Kidney (tissue), 14 donors: ENCODE results near the gene FAAP100. TPM values are rescaled to one million over a fixed set of nuclear protein-coding genes. Genes with fewer than 3 reads are reported as not detected.

ENCODE experiments used
- DNase-seq, 5 donors: peaks; one replicate each; pipeline ENCODE4 v3.0.0-alpha.2; 2013 to 2020
- FAIRE-seq: peaks from 2 replicates; lab custom pipeline; 2012; peaks lifted over from hg19 to GRCh38; lab: Jason Lieb, UNC
- H3K27ac ChIP-seq, 2 donors: one replicate each; pipeline ENCODE4 v1.7.0; 2013; ENCODE audit warnings: low read depth in 2 of 2, low read length in 2 of 2, inconsistent platforms in 1 of 2
- H3K27me3 ChIP-seq: one replicate; pipeline ENCODE4 v1.7.1; 2013; ENCODE audit warnings: low read length, inconsistent platforms; ENCODE audit not compliant: control insufficient read depth, insufficient read depth
- H3K36me3 ChIP-seq, 3 donors: one replicate each; pipeline versions ENCODE4 v1.7.0 to v1.7.1; 2013; ENCODE audit warnings: low read length in 3 of 3, control low read depth in 1 of 3, inconsistent platforms in 1 of 3; ENCODE audit not compliant: insufficient read depth in 3 of 3, control insufficient read depth in 2 of 3
- H3K4me1 ChIP-seq, 3 donors: one replicate each; pipeline versions ENCODE4 v1.7.0 to v1.7.1; 2013; ENCODE audit warnings: low read length in 3 of 3, inconsistent platforms in 1 of 3, low read depth in 1 of 3; ENCODE audit not compliant: control insufficient read depth in 2 of 3, insufficient read depth in 2 of 3
- H3K4me3 ChIP-seq, 3 donors: one replicate each; pipeline versions ENCODE4 v1.7.0 to v1.8.1; 2013; ENCODE audit warnings: low read length in 3 of 3, control low read depth in 1 of 3, inconsistent platforms in 1 of 3
- H3K9ac ChIP-seq, 3 donors: one replicate each; pipeline versions ENCODE4 v1.7.0 to v1.7.1; 2013; ENCODE audit warnings: low read length in 3 of 3, control low read depth in 1 of 3, inconsistent platforms in 1 of 3
- H3K9me3 ChIP-seq, 3 donors: one replicate each; pipeline versions ENCODE4 v1.7.0 to v1.7.1; 2013; ENCODE audit warnings: low read length in 3 of 3, control low read depth in 1 of 3, inconsistent platforms in 1 of 3; ENCODE audit not compliant: control insufficient read depth in 2 of 3, insufficient read depth in 1 of 3
- intact Hi-C: fragments of 100-400 bp; cut with DNase I; formaldehyde crosslinking; loops from one replicate; pipeline ENCODE4 v1.11.1; 2022
- polyA plus RNA-seq: library from polyadenylated mRNA; stranded (reverse); fragments of 350-450 nt; fragmentation: Illumina TruSeq; extraction: RNeasy Lipid Tissue Mini Kit (QIAGEN cat#74804); gene quantifications from one replicate; pipeline ENCODE4 v1.2.3, GENCODE V29; 2014; ENCODE audit warnings: low read depth, low replicate concordance; ENCODE audit not compliant: insufficient read depth
- total RNA-seq: library from RNA; stranded (reverse); fragmentation: NEBNext Ultra II Directional; extraction: Animal tissue kit (Norgen Biotek cat#: 25700); gene quantifications from one replicate; pipeline ENCODE4 v1.2.1, GENCODE V29; 2021
- TF ChIP-seq, protein P1 (sequence below): IDR thresholded peaks from 3 replicates; pipeline ENCODE4 v1.5.1; 2012; ENCODE audit warnings: mild to moderate bottlenecking, moderate library complexity, borderline replicate concordance; ENCODE audit not compliant: insufficient read depth; ENCODE audit errors: extremely low read depth
- donor health status: control.
- donor health status: control.
- donor health status: control.
- donor health status: control.
- donor health status: control.
- donor health status: DM: yes; HTN: yes; CAD: no.
- donor health status: Normal renal cell carcinoma (clear cell type).

Gene FAAP100
- total and polyA plus RNA-seq, 2 donors from 2014 or later, result 13.2 to 28.6 TPM

GRCh38 chr17:81526662-81527571 lies 25.2 kb downstream of the FAAP100 start:
- Histone ChIP-seq H3K9ac (no peak overlapping the region), H3K4me1 (peaks cover 0 to 15% (median 0%) of the 10 kb centered on the region in 3 donors), H3K27ac (no peak overlapping the region), H3K9me3 (no peaks in the 10 kb centered on the region), H3K4me3 (no peak overlapping the region), H3K27me3 (no peaks in the 10 kb centered on the region), H3K36me3 (no peaks in the 10 kb centered on the region)
- DNase-seq (peak in 1 of 5 donors; percentile 71), FAIRE-seq (no peak)
- TF ChIP-seq, protein P1, sequence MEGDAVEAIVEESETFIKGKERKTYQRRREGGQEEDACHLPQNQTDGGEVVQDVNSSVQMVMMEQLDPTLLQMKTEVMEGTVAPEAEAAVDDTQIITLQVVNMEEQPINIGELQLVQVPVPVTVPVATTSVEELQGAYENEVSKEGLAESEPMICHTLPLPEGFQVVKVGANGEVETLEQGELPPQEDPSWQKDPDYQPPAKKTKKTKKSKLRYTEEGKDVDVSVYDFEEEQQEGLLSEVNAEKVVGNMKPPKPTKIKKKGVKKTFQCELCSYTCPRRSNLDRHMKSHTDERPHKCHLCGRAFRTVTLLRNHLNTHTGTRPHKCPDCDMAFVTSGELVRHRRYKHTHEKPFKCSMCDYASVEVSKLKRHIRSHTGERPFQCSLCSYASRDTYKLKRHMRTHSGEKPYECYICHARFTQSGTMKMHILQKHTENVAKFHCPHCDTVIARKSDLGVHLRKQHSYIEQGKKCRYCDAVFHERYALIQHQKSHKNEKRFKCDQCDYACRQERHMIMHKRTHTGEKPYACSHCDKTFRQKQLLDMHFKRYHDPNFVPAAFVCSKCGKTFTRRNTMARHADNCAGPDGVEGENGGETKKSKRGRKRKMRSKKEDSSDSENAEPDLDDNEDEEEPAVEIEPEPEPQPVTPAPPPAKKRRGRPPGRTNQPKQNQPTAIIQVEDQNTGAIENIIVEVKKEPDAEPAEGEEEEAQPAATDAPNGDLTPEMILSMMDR, result no peak
- intact Hi-C loops, result no loop called here

DNA sequence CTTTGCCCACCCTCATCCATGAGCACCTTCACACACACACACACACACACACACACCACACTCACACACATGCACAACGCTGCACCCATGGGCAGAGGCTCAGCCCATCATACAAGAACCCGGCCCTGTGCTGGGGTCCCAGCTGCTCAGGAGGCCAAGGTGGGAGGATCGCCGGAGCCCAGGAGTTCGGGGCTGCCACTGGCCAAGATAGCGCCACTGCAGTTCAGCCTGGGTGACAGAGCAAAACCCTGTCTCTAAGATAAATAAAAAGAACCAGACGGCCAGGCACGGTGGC lies 27.3 kb downstream of the FAAP100 start:
- Histone ChIP-seq H3K36me3 (no peaks in the 10 kb centered on the region), H3K27ac (no peak overlapping the region), H3K27me3 (no peaks in the 10 kb centered on the region), H3K9me3 (no peaks in the 10 kb centered on the region), H3K9ac (no peak overlapping the region), H3K4me1 (peaks cover 0 to 19% (median 2%) of the 10 kb centered on the region in 3 donors), H3K4me3 (no peak overlapping the region)
- TF ChIP-seq, protein P1, result no peak
- FAIRE-seq (no peak), DNase-seq (no peak)
- intact Hi-C loops, result no loop called here

- H3K4me1 ChIP-seq, result peaks cover 0 to 24% (median 2%) of the 10 kb centered on the region in 3 donors
- H3K27me3 ChIP-seq, result no peaks in the 10 kb centered on the region
- H3K9me3 ChIP-seq, result no peaks in the 10 kb centered on the region
- H3K9ac ChIP-seq, result no peak overlapping the region
- TF ChIP-seq, protein P1, result no peak
- FAIRE-seq (no peak), DNase-seq (peak in 2 of 5 donors; percentile 67 to 73)
- no peaks in the 10 kb centered on the region for H3K36me3 ChIP-seq
- H3K4me3 ChIP-seq, result no peak overlapping the region
- H3K27ac ChIP-seq, result no peak overlapping the region
- intact Hi-C loops, result no loop called here
These were observed 27.9 kb downstream of the FAAP100 start for GRCh38 chr17:81524039-81524864.
